Activated CD8-positive, alpha-beta T cell treated with anti-CD3 and anti-CD28 coated beads for 36 hours (primary cell): Measurements from ENCODE around the gene ARHGEF26. TPM values are rescaled to one million over a fixed set of nuclear protein-coding genes. Genes with fewer than 3 reads are reported as not detected.

ENCODE experiments used
- ATAC-seq: fragments of 200-7000 bp; cut with Tn5 transposase; one replicate; pipeline ENCODE4 v1.10.0; 2021; ENCODE audit warnings: mild to moderate bottlenecking, moderate library complexity
- CTCF ChIA-PET: fragments of 350-600 bp; sonication (Branson Sonifier 250); formaldehyde crosslinking; loops from one replicate; lab custom pipeline; 2021; ENCODE audit warnings: antibody characterized with exemption; lab: Charles Lee
- POLR2A ChIA-PET: fragments of 350-600 bp; sonication (Branson Sonifier 250); formaldehyde crosslinking; loops from one replicate; lab custom pipeline; 2021; ENCODE audit warnings: antibody characterized with exemption; lab: Charles Lee
- DNase-seq: peaks from one replicate; pipeline ENCODE4 v3.0.0-alpha.2; 2020
- H3K27ac Mint-ChIP-seq: one replicate; pipeline ENCODE4 v1.8.0; 2021; ENCODE audit warnings: mild to moderate bottlenecking, mixed read lengths
- H3K27me3 Mint-ChIP-seq: one replicate; pipeline ENCODE4 v1.8.0; 2021; ENCODE audit warnings: mixed read lengths
- H3K36me3 Mint-ChIP-seq: one replicate; pipeline ENCODE4 v1.8.0; 2021; ENCODE audit warnings: low read depth, mixed read lengths
- H3K4me1 Mint-ChIP-seq: one replicate; pipeline ENCODE4 v1.8.0; 2021; ENCODE audit warnings: low read depth, mixed read lengths
- H3K4me3 Mint-ChIP-seq: one replicate; pipeline ENCODE4 v1.8.0; 2021; ENCODE audit warnings: mild to moderate bottlenecking, moderate library complexity, mixed read lengths
- H3K9me3 Mint-ChIP-seq: one replicate; pipeline ENCODE4 v1.8.0; 2021; ENCODE audit warnings: mixed read lengths
- intact Hi-C: fragments of 100-400 bp; cut with micrococcal nuclease; formaldehyde crosslinking; loops from one replicate; pipeline ENCODE4 v1.10.0; 2022
- total RNA-seq, 2 experiments: library from RNA; stranded (reverse); gene quantifications; one replicate each; pipeline ENCODE4 v1.2.3, GENCODE V29; 2021
- TF ChIP-seq, protein P1 (sequence below): fragments of 200-600 bp; IDR thresholded peaks from one replicate; pipeline ENCODE4 v1.8.0; 2022; ENCODE audit warnings: antibody characterized with exemption, mild to moderate bottlenecking

The ARHGEF26 gene
- total RNA-seq, 2 experiments from 2014 or later, result not detected

DNA sequence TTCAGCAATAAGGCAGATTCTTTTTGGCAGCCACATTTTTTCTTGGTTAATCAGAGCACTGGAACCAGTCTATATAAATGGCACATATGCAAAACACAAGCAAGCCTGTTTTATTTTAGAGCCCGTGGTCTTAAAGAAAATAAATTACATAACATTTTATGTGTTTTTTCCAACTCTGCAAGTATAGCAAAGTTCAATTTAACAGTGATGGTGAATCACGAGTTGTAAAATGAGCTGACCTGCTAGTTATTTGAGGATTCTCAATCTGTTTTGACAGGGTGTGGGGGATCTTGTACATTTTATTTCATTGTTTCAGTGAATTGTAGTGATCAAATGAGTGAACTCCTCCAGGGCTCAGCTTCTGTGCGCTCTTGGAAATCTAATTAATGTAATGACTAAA lies 2.7 kb downstream of the ARHGEF26 start:
- TF ChIP-seq, protein P1, sequence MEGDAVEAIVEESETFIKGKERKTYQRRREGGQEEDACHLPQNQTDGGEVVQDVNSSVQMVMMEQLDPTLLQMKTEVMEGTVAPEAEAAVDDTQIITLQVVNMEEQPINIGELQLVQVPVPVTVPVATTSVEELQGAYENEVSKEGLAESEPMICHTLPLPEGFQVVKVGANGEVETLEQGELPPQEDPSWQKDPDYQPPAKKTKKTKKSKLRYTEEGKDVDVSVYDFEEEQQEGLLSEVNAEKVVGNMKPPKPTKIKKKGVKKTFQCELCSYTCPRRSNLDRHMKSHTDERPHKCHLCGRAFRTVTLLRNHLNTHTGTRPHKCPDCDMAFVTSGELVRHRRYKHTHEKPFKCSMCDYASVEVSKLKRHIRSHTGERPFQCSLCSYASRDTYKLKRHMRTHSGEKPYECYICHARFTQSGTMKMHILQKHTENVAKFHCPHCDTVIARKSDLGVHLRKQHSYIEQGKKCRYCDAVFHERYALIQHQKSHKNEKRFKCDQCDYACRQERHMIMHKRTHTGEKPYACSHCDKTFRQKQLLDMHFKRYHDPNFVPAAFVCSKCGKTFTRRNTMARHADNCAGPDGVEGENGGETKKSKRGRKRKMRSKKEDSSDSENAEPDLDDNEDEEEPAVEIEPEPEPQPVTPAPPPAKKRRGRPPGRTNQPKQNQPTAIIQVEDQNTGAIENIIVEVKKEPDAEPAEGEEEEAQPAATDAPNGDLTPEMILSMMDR, result no peak
- Mint-ChIP-seq H3K4me3 (no peak overlapping the region), H3K27me3 (peaks cover 54% of the 10 kb centered on the region), H3K4me1 (peaks cover 20% of the 10 kb centered on the region), H3K27ac (no peak overlapping the region), H3K9me3 (no peaks in the 10 kb centered on the region), H3K36me3 (no peaks in the 10 kb centered on the region)
- DNase-seq, result no peak
- ChIA-PET POLR2A (no interaction called here), CTCF (interaction anchor here (2.2 kb wide), 1 partner anchor 43 kb away, joined by 6 read pairs; no protein-coding TSS in a partner anchor)
- intact Hi-C loops, result no loop called here
- no peak for ATAC-seq

DNA sequence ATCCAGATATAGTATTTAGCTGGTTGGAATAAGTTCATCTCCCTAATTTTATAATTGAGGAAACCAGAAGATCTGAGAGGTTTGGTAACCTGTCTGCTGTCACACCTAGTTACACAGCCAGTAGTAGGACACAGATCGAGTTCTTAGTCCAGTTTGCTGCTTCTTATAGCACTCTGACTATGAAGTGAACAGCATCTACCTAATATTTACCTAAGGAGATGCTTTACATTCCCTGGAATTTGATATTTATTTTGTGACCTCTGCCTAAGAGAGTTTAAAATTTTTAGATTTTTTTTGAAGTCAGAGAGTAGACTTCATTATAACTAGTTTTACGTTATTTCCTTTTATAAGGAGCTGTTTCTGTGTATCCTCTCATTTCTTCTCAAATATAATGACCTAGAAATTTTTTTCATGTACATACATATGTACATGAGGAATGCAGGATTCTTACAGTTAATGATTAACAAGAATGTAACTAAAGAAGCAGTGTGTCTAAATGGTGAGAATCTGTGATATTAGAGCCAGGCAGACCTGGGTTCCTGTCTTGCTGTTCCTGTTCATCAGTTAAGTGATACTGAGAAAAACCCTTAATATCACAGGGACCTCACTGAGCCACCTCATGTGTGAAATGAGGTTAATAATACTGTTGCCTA lies 4.3 kb downstream of the ARHGEF26 start:
- ChIA-PET CTCF (interaction anchor here (2.2 kb wide), 1 partner anchor 41 kb away, joined by 6 read pairs; no protein-coding TSS in a partner anchor), POLR2A (no interaction called here)
- no peaks in the 10 kb centered on the region for H3K36me3 Mint-ChIP-seq
- H3K9me3 Mint-ChIP-seq, result no peaks in the 10 kb centered on the region
- no peak for DNase-seq
- intact Hi-C loops, result no loop called here
- TF ChIP-seq, protein P1, result no peak
- H3K4me3 Mint-ChIP-seq, result no peak overlapping the region
- no peak overlapping the region for H3K27ac Mint-ChIP-seq
- no peak for ATAC-seq
- H3K4me1 Mint-ChIP-seq, result peaks cover 18% of the 10 kb centered on the region
- H3K27me3 Mint-ChIP-seq, result peaks cover 47% of the 10 kb centered on the region

DNA sequence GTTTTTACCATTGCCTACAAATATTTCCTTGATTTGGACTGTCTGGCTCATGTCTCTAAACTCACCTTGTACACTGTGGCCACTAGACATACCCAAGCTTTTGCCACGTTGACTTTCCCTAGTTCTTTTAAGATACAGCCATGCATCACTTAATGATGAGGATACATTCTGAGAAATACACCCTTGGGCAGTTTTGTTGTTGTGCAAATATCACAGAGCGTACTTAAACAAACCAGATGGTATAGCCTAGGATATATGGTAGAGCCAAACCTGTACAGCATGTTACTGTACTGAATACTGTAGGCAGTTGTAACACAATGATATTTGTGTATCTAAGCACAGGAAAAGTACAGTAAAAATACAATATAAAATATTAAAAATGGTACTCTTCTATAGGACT lies 5.5 kb downstream of the ARHGEF26 start:
- Mint-ChIP-seq H3K4me3 (no peak overlapping the region), H3K4me1 (peaks cover 11% of the 10 kb centered on the region), H3K9me3 (no peaks in the 10 kb centered on the region), H3K36me3 (no peaks in the 10 kb centered on the region), H3K27ac (no peak overlapping the region), H3K27me3 (peaks cover 39% of the 10 kb centered on the region)
- TF ChIP-seq, protein P1, result no peak
- DNase-seq, result no peak
- ChIA-PET CTCF (no interaction called here), POLR2A (no interaction called here)
- no peak for ATAC-seq
- intact Hi-C loops, result no loop called here

DNA sequence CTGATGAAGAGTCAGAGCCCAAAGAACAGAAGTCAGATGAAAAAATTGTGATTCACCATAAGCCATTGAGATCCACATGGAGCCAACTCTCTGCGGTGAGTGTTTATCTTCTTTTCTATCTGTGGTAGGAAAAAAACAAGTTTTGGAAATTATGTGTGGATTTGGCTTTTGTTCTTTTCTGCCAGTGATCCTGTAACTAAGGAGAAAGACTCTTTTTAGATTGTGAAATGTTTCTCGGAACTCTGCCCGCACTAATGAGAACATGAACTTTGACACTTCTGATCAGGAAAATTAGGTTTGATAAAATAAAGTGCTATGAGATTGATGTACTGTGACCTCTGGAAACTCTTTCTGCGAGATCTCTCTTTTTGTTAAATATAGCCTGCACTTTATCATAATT lies 8.4 kb downstream of the ARHGEF26 start:
- H3K4me1 Mint-ChIP-seq, result no peaks in the 10 kb centered on the region
- H3K36me3 Mint-ChIP-seq, result no peaks in the 10 kb centered on the region
- intact Hi-C loops, result no loop called here
- H3K27me3 Mint-ChIP-seq, result peaks cover 23% of the 10 kb centered on the region
- POLR2A ChIA-PET, result no interaction called here
- H3K4me3 Mint-ChIP-seq, result no peak overlapping the region
- ATAC-seq (no peak), DNase-seq (no peak)
- H3K9me3 Mint-ChIP-seq, result no peaks in the 10 kb centered on the region
- CTCF ChIA-PET, result no interaction called here
- TF ChIP-seq, protein P1, result no peak
- no peak overlapping the region for H3K27ac Mint-ChIP-seq

DNA sequence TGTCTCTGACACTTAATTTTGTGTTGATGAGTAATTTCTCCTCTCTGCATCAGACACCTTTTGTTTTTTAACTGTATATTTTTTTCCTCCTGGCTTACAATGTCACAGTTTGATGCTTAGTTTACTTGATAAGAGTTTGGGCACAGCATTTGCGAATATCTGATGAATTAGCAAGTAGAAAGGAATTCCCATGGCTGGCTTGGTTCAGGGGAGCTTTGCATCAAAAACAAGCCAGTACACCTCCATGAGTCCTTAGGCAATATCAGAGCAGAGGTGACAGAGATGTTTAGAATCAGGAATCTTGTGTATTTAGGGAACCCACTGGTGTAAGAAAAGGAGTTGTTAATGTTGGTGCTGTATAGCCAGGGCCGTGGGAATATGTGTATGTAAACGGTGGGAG lies 9.3 kb downstream of the ARHGEF26 start:
- no peaks in the 10 kb centered on the region for H3K4me1 Mint-ChIP-seq
- H3K27ac Mint-ChIP-seq, result no peak overlapping the region
- intact Hi-C loops, result no loop called here
- DNase-seq, result no peak
- ATAC-seq, result no peak
- TF ChIP-seq, protein P1, result no peak
- H3K36me3 Mint-ChIP-seq, result no peaks in the 10 kb centered on the region
- no peak overlapping the region for H3K4me3 Mint-ChIP-seq
- H3K27me3 Mint-ChIP-seq, result peaks cover 20% of the 10 kb centered on the region
- POLR2A ChIA-PET, result interaction anchor here (0.7 kb wide), 1 partner anchor 13 kb away, joined by 3 read pairs; no protein-coding TSS in a partner anchor
- CTCF ChIA-PET, result no interaction called here
- no peaks in the 10 kb centered on the region for H3K9me3 Mint-ChIP-seq
